PC-9 (cell line): ENCODE data around the gene ATP5ME.

ENCODE experiments used
- CTCF ChIP-seq: fragments of 200-600 bp; sonication (generic); conservative IDR thresholded peaks from 2 replicates; pipeline ENCODE4 v1.6.1; 2017; ENCODE audit warnings: mixed run types, antibody characterized with exemption, mild to moderate bottlenecking, moderate library complexity
- EZH2 ChIP-seq: fragments of 200-600 bp; sonication (generic); IDR thresholded peaks from 2 replicates; pipeline ENCODE4 v1.8.0; 2017; ENCODE audit warnings: antibody characterized with exemption, low read depth

- no peak for TF ChIP-seq EZH2
- no peak for TF ChIP-seq CTCF
Measured at GRCh38 chr4:625631-626161, 48.4 kb downstream of the ATP5ME start.
